Measurements from ENCODE around the gene S100G. TPM values are rescaled to one million over a fixed set of nuclear protein-coding genes. Genes with fewer than 3 reads are reported as not detected.

The S100G gene
- total RNA-seq, 3 donors from 2014 or later (not counting 1 experiment from before 2014, with no cell fraction given): not detected

DNA sequence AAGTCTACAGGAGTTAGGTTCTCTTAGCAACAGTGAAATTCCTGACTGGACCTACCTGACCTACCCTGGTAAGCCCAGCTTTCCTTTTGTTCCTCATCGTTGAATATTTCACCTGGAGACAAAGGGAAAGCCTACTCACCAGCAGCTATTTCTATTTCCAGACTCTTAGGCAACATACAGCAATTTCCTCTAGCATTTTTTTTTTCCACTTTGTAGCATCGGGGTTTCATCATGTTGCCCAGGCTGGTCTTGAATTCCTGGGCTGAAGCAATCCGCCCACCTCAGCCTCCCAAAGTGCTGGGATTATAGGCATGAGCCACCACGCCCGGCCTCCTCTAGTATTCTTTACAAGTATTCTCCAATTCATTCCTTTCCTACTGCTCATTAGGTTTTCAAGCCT is 6.8 kb upstream of the S100G start:
- Mint-ChIP-seq H3K4me1 (no peaks in the 10 kb centered on the region), H3K9me3 (no peaks in the 10 kb centered on the region), H3K36me3 (no peaks in the 10 kb centered on the region), H3K27me3 (ENCODE audit: low read depth in 2 of 2) (no peaks in the 10 kb centered on the region), H3K27ac (no peak overlapping the region), H3K4me3 (no peak overlapping the region)
- 82% methylated on average over 5 of the region's 5 CpGs for WGBS (ENCODE audit: insufficient coverage)
- intact Hi-C loops (cut with micrococcal nuclease): no loop called here
- TF ChIP-seq, protein P1, sequence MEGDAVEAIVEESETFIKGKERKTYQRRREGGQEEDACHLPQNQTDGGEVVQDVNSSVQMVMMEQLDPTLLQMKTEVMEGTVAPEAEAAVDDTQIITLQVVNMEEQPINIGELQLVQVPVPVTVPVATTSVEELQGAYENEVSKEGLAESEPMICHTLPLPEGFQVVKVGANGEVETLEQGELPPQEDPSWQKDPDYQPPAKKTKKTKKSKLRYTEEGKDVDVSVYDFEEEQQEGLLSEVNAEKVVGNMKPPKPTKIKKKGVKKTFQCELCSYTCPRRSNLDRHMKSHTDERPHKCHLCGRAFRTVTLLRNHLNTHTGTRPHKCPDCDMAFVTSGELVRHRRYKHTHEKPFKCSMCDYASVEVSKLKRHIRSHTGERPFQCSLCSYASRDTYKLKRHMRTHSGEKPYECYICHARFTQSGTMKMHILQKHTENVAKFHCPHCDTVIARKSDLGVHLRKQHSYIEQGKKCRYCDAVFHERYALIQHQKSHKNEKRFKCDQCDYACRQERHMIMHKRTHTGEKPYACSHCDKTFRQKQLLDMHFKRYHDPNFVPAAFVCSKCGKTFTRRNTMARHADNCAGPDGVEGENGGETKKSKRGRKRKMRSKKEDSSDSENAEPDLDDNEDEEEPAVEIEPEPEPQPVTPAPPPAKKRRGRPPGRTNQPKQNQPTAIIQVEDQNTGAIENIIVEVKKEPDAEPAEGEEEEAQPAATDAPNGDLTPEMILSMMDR (IDR thresholded peaks at IDR 0.05): no peak
- no peaks in the 10 kb centered on the region for H3K9me3 ChIP-seq (ENCODE audit: control insufficient read depth, insufficient read depth, low read length)
- H3K36me3 ChIP-seq (ENCODE audit: control insufficient read depth, insufficient read depth, low read length): no peaks in the 10 kb centered on the region
- H3K4me1 ChIP-seq (ENCODE audit: control insufficient read depth, insufficient read depth, low read length): no peaks in the 10 kb centered on the region
- H3K4me3 ChIP-seq (ENCODE audit: low read length): no peak overlapping the region
- H3K27ac ChIP-seq (ENCODE audit: low read length): no peak overlapping the region
- ATAC-seq: no peak
- DNase-seq: no peak
- H3K27me3 ChIP-seq (ENCODE audit: control insufficient read depth, insufficient read depth, low read length): no peaks in the 10 kb centered on the region

DNA sequence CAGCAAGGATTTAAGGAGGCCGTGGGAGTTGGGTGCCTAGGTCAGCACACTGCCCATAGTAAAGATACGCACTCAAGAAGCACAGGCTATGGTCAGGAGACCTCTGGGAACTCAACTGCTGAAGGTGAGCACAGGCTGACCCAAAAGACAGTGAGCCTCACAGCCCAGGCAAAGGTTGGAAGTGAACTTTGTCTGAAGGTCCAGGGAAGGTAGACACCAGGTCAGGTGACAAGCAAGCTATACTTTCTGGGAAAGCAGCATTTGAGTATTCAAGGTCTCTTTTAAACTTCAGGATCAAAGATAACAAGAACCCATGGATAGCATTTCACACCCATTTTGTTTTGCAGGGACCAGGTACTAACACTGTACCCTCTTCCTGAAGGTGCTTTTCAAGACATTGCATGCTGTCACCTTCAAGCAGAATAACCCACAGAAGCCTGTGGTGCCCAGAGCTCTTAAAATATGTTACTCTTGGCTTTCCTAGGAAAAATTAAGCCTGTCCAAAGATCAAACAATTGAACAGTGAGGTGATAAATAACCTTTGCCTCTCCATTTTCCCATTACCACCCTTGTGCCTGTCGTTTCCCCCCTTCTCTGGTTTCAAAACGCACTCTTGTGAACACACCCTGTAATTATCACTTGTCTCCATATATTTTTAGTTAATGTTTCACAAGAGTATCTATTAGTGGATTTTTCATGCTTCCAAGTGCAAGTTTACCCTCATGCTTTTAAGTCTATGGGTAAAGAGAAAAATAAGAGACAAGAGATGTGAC is 3.4 kb upstream of the S100G start:
- H3K9me3 Mint-ChIP-seq: no peaks in the 10 kb centered on the region
- no peak overlapping the region for H3K27ac Mint-ChIP-seq
- H3K27me3 Mint-ChIP-seq (ENCODE audit: low read depth in 2 of 2): peaks cover 0 to 8% of the 10 kb centered on the region in 2 donors
- DNase-seq: no peak
- H3K4me3 ChIP-seq (ENCODE audit: low read length): no peak overlapping the region
- no peaks in the 10 kb centered on the region for H3K36me3 ChIP-seq (ENCODE audit: control insufficient read depth, insufficient read depth, low read length)
- H3K27me3 ChIP-seq (ENCODE audit: control insufficient read depth, insufficient read depth, low read length): no peaks in the 10 kb centered on the region
- 100% methylated on average over 2 of the region's 4 CpGs for WGBS (ENCODE audit: insufficient coverage)
- TF ChIP-seq, protein P1 (IDR thresholded peaks at IDR 0.05): no peak
- no peak overlapping the region for H3K4me3 Mint-ChIP-seq
- no peak for ATAC-seq
- H3K4me1 Mint-ChIP-seq: no peaks in the 10 kb centered on the region
- no peaks in the 10 kb centered on the region for H3K36me3 Mint-ChIP-seq
- no peak overlapping the region for H3K27ac ChIP-seq (ENCODE audit: low read length)
- no peaks in the 10 kb centered on the region for H3K4me1 ChIP-seq (ENCODE audit: control insufficient read depth, insufficient read depth, low read length)
- intact Hi-C loops (cut with micrococcal nuclease): no loop called here
- H3K9me3 ChIP-seq (ENCODE audit: control insufficient read depth, insufficient read depth, low read length): no peaks in the 10 kb centered on the region

DNA sequence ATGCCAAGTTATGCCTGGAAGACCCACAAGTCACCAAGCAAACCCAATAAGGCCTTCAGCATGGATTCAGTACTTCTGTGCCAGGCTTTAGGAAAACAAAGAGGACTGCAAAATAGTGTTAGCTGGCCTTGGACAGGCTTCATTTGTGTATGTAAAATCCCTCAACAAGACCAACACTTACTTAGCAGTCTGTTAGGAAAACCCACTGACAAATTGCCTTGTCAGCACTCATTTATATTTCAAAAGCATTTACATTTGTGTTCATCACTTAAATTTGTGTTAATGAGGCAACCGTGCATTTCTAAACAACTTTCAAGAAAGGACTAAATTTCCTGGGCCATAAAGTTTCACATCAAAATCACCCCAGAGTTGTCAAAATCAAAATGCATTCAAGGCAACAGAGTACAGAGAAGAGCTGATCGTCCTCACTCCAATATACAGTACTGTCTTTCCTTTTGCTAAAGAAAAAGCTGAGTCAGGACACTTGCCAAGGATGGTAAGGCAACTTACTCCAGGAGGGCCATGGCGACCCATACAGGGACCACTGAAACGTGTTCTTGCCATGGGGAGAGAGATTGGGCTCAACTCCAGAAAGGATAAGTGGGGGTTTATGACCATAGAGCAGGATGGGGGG is 1.6 kb downstream of the S100G start:
- 95% methylated on average over 4 of the region's 4 CpGs for WGBS (ENCODE audit: insufficient coverage)
- Histone ChIP-seq H3K4me3 (ENCODE audit: low read length) (no peak overlapping the region), H3K4me1 (ENCODE audit: control insufficient read depth, insufficient read depth, low read length) (no peaks in the 10 kb centered on the region), H3K27me3 (ENCODE audit: control insufficient read depth, insufficient read depth, low read length) (no peaks in the 10 kb centered on the region), H3K36me3 (ENCODE audit: control insufficient read depth, insufficient read depth, low read length) (no peaks in the 10 kb centered on the region), H3K9me3 (ENCODE audit: control insufficient read depth, insufficient read depth, low read length) (no peaks in the 10 kb centered on the region), H3K27ac (ENCODE audit: low read length) (no peak overlapping the region)
- Mint-ChIP-seq H3K27me3 (ENCODE audit: low read depth in 2 of 2) (peaks cover 0 to 8% of the 10 kb centered on the region in 2 donors), H3K36me3 (no peaks in the 10 kb centered on the region), H3K4me3 (no peak overlapping the region), H3K27ac (no peak overlapping the region), H3K9me3 (no peaks in the 10 kb centered on the region), H3K4me1 (no peaks in the 10 kb centered on the region)
- DNase-seq (no peak), ATAC-seq (no peak)
- TF ChIP-seq, protein P1 (IDR thresholded peaks at IDR 0.05): no peak
- intact Hi-C loops (cut with micrococcal nuclease): no loop called here
